K562 (cell line): ENCODE data around the gene ARHGEF7. TPM values are rescaled to one million over a fixed set of nuclear protein-coding genes. Genes with fewer than 3 reads are reported as not detected.

ENCODE experiments used
- ATAC-seq: fragments of 200-7000 bp; cut with Tn5 transposase; 3 replicates; pipeline ENCODE4 v1.9.1; 2020; ENCODE audit warnings: moderate library complexity
- BruUV-seq: library from RNA; stranded (reverse); fragments of 400-500 nt; replicated peaks from 2 replicates; lab custom pipeline; 2021; lab: Mats Ljungman, UMichigan
- CTCF ChIA-PET: fragments of 300-600 bp; formaldehyde crosslinking; extraction: SDS; loops from one replicate; lab custom pipeline; 2021; ENCODE audit warnings: low intra/inter-chr PET ratio; lab: Yijun Ruan, JAX
- POLR2A ChIA-PET: fragments of 300-600, 350-650 bp; sonication (Branson Sonifier 250); formaldehyde crosslinking; extraction: SDS; loops from one replicate; lab custom pipeline; 2021; ENCODE audit warnings: antibody characterized with exemption, inconsistent platforms; lab: Yijun Ruan, JAX
- DNase-seq, 4 experiments: peaks; one replicate each; pipeline versions ENCODE4 v3.0.0 to v3.0.0-alpha.2; 2011 to 2018; ENCODE audit warnings: low spot score in 3 of 4, mixed read lengths in 3 of 4; ENCODE audit errors: extremely low read depth in 1 of 4
- FAIRE-seq: peaks from 2 replicates; lab custom pipeline; 2011; peaks lifted over from hg19 to GRCh38; lab: Jason Lieb, UNC
- H2AFZ ChIP-seq: 2 replicates; pipeline ENCODE4 v1.6.0; 2011; ENCODE audit warnings: low read depth, low read length, control low read depth, inconsistent platforms
- H3K27ac ChIP-seq: fragments of 200-600 bp; 3 replicates; pipeline ENCODE4 v1.8.0; 2011; ENCODE audit warnings: low read depth, mild to moderate bottlenecking, control low read depth, inconsistent platforms, low read length, moderate library complexity, mixed read lengths; ENCODE audit errors: extremely low read depth
- H3K27me3 ChIP-seq, 2 experiments: fragments of 300-600 bp in 1 of 2; 2 replicates in 1 of 2; 3 replicates in 1 of 2; pipeline versions ENCODE4 v1.6.0 to v1.8.0; 2011; ENCODE audit warnings: inconsistent platforms in 2 of 2, low read length in 2 of 2, mild to moderate bottlenecking in 1 of 2, mixed read lengths in 1 of 2, moderate library complexity in 1 of 2; ENCODE audit not compliant: control insufficient read depth in 2 of 2, insufficient read depth in 2 of 2
- H3K36me3 ChIP-seq: fragments of 300-600 bp; 3 replicates; pipeline ENCODE4 v1.8.0; 2011; ENCODE audit warnings: mild to moderate bottlenecking, low read length, inconsistent platforms; ENCODE audit not compliant: control insufficient read depth, insufficient read depth
- H3K4me1 ChIP-seq, 2 experiments: fragments of 200-600 bp in 1 of 2; replicated peaks in 1 of 2; 2 replicates in 1 of 2; 3 replicates in 1 of 2; pipeline versions ENCODE4 v1.5.1 to v1.8.0; 2011; ENCODE audit warnings: inconsistent platforms in 2 of 2, low read length in 2 of 2, mild to moderate bottlenecking in 1 of 2, mixed read lengths in 1 of 2, moderate library complexity in 1 of 2; ENCODE audit not compliant: control insufficient read depth in 2 of 2, insufficient read depth in 2 of 2
- H3K4me2 ChIP-seq: 2 replicates; pipeline ENCODE4 v1.6.1; 2011; ENCODE audit warnings: low read length, control low read depth, inconsistent platforms, mixed read lengths; ENCODE audit not compliant: insufficient read depth
- H3K4me3 ChIP-seq: fragments of 200-600 bp; sonication (generic), shearing (Covaris generic); 2 replicates; pipeline ENCODE4 v1.5.1; 2016; ENCODE audit warnings: control low read depth, inconsistent platforms
- H3K79me2 ChIP-seq: fragments of 200-600 bp; 3 replicates; pipeline ENCODE4 v1.8.0; 2011; ENCODE audit warnings: low read length, inconsistent platforms; ENCODE audit not compliant: control insufficient read depth, insufficient read depth
- H3K9ac ChIP-seq, 2 experiments: 2 replicates each; pipeline versions ENCODE4 v1.6.0 to v1.6.1; 2011; ENCODE audit warnings: low read depth in 2 of 2, low read length in 2 of 2, control low read depth in 1 of 2, inconsistent platforms in 1 of 2, mild to moderate bottlenecking in 1 of 2, mixed read lengths in 1 of 2; ENCODE audit not compliant: insufficient read depth in 1 of 2
- H3K9me1 ChIP-seq: one replicate; pipeline ENCODE4 v1.6.0; 2011; ENCODE audit warnings: inconsistent platforms, mild to moderate bottlenecking, low read length, moderate library complexity; ENCODE audit not compliant: control insufficient read depth, insufficient read depth
- H3K9me3 ChIP-seq: replicated peaks from 2 replicates; pipeline ENCODE4 v1.5.1; 2011; ENCODE audit warnings: low read depth, low read length, inconsistent platforms; ENCODE audit not compliant: control insufficient read depth, insufficient read depth
- H4K20me1 ChIP-seq: replicated peaks from 2 replicates; pipeline ENCODE4 v1.6.1; 2011; ENCODE audit warnings: low read length, inconsistent platforms, mixed read lengths; ENCODE audit not compliant: control insufficient read depth, insufficient read depth
- CREM ChIP-seq: IDR thresholded peaks from 2 replicates; pipeline ENCODE4 v1.6.1; 2014; ENCODE audit warnings: antibody characterized with exemption, low read depth
- ELF1 ChIP-seq: fragments of 200-800 bp; sonication (Bioruptor generic); IDR thresholded peaks from 2 replicates; pipeline ENCODE4 v1.6.1; 2016; ENCODE audit warnings: missing genetic modification characterization, missing compliant biosample characterization
- THRAP3 ChIP-seq: fragments of 450-650 bp; IDR thresholded peaks from 2 replicates; pipeline ENCODE4 v1.6.1; 2016; ENCODE audit warnings: mild to moderate bottlenecking, inconsistent platforms, borderline replicate concordance
- U2AF2 ChIP-seq: fragments of 200-400 bp; formaldehyde crosslinking; optimal IDR thresholded peaks from 2 replicates; pipeline ENCODE3; 2017; ENCODE audit warnings: low read depth, mild to moderate bottlenecking, low read length
- XRCC5 ChIP-seq: fragments of 200-400 bp; formaldehyde crosslinking; IDR thresholded peaks from 2 replicates; pipeline ENCODE4 v1.6.1; 2017; ENCODE audit warnings: low read depth, mild to moderate bottlenecking, low read length
- ZNF436 ChIP-seq: fragments of 250-450, 450-650 bp; sonication (Bioruptor Pico); formaldehyde crosslinking; IDR thresholded peaks from 2 replicates; pipeline ENCODE4 v1.7.0; 2020; ENCODE audit warnings: mild to moderate bottlenecking
- WGBS: fragments of 100-300 bp; shearing (Covaris generic); methylation state at CpG from one replicate; pipeline ENCODE4 v1.1.6; 2016; ENCODE audit warnings: low coverage, mixed read lengths; ENCODE audit not compliant: insufficient coverage; ENCODE audit errors: missing lambda C conversion rate; 5-methylcytosine and 5-hydroxymethylcytosine counted together
- in situ Hi-C: fragments of 300-500 bp; cut with MboI; formaldehyde crosslinking; loops from 4 replicates; pipeline ENCODE4 v1.15.0; 2018; ENCODE audit warnings: inconsistent platforms, mixed read lengths
- intact Hi-C: fragments of 100-400 bp; cut with micrococcal nuclease; formaldehyde crosslinking; loops from 2 replicates; pipeline ENCODE4 v1.14.2; 2022
- polyA plus RNA-seq, 8 experiments: library from polyadenylated mRNA; depleted of rRNA in 4 of 8; stranded (reverse) in 5 of 8; unstranded in 3 of 8; fragments of >200 nt; fragmentation: Nextera tagmentation in 2 of 8; fragmentation: Illumina TruSeq in 1 of 8; extraction: Ambion mirVana in 2 of 8; extraction: Trizol in 1 of 8; gene quantifications; 2 replicates each; pipeline versions ENCODE4 v1.2.1 to v1.2.3, GENCODE V29; 2011 to 2014; ENCODE audit warnings: inconsistent platforms in 1 of 8, missing spikeins in 1 of 8
- total RNA-seq, 7 experiments: library from RNA; depleted of rRNA in 6 of 7; stranded (reverse); fragments of >200 nt in 6 of 7; fragmentation: Illumina TruSeq in 2 of 7; extraction: Trizol in 2 of 7; gene quantifications; 2 replicates each; pipeline versions ENCODE4 v1.2.1 to v1.2.3, GENCODE V29; 2011 to 2021; ENCODE audit warnings: low replicate concordance in 1 of 7
- TF ChIP-seq, protein P1 (sequence below): fragments of 250-450 bp; sonication (Bioruptor Pico); IDR thresholded peaks from 2 replicates; pipeline ENCODE4 v1.6.1; 2021; ENCODE audit warnings: mild to moderate bottlenecking
- TF ChIP-seq, protein P2 (sequence below): fragments of 250-450 bp; sonication (Bioruptor Pico); IDR thresholded peaks from 2 replicates; pipeline ENCODE4 v1.5.0; 2021; ENCODE audit warnings: mild to moderate bottlenecking, moderate library complexity

ARHGEF7 gene
- total and polyA plus RNA-seq, 9 of the 15 experiments (the other 6 are each of a cell fraction or from before 2014, with no cell fraction given), result 2.1 to 26.8 (median 17.5) TPM

DNA sequence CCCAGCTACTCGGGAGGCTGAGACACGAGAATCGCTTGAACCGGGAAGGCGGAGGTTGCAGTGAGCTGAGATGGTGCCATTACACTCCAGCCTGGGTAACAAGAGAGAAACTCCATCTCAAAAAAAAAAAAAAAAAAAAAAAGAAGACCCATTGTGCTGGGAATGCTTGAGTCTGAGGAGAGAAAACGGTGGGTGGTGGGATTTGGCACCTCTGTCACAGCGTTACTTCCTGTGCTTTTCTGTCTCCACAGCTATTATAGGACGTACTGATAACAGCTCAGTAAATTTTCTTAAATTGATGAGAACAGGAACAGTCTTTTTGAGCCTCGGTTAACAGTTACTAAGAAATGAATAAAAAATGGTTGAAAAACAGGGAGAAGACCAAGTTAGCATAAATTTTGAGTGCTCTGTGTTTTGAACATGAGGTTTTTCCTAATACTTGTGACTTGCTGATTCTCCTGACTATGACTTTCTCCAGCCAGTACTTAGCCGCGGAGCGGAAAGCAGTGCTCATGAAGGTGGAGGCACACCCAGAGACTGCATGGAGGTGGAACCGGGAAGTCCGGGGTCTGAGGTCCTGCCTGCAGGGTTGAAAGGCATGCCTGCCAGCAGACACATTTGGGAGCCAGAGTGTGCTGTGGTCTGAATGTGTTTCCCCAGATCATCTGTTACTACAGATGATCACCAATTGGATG, 150.0 kb downstream of the ARHGEF7 start:
- BruUV-seq, result no TSS peak
- POLR2A ChIA-PET, result no interaction called here
- TF ChIP-seq, protein P1, sequence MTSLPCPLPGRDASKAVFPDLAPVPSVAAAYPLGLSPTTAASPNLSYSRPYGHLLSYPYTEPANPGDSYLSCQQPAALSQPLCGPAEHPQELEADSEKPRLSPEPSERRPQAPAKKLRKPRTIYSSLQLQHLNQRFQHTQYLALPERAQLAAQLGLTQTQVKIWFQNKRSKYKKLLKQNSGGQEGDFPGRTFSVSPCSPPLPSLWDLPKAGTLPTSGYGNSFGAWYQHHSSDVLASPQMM (CRISPR knock-in tag), result no peak
- TF ChIP-seq THRAP3 (no peak), CREM (no peak), ZNF436 (CRISPR knock-in tag) (no peak), U2AF2 (no peak), ELF1 (tag) (no peak), XRCC5 (no peak)
- TF ChIP-seq, protein P2, sequence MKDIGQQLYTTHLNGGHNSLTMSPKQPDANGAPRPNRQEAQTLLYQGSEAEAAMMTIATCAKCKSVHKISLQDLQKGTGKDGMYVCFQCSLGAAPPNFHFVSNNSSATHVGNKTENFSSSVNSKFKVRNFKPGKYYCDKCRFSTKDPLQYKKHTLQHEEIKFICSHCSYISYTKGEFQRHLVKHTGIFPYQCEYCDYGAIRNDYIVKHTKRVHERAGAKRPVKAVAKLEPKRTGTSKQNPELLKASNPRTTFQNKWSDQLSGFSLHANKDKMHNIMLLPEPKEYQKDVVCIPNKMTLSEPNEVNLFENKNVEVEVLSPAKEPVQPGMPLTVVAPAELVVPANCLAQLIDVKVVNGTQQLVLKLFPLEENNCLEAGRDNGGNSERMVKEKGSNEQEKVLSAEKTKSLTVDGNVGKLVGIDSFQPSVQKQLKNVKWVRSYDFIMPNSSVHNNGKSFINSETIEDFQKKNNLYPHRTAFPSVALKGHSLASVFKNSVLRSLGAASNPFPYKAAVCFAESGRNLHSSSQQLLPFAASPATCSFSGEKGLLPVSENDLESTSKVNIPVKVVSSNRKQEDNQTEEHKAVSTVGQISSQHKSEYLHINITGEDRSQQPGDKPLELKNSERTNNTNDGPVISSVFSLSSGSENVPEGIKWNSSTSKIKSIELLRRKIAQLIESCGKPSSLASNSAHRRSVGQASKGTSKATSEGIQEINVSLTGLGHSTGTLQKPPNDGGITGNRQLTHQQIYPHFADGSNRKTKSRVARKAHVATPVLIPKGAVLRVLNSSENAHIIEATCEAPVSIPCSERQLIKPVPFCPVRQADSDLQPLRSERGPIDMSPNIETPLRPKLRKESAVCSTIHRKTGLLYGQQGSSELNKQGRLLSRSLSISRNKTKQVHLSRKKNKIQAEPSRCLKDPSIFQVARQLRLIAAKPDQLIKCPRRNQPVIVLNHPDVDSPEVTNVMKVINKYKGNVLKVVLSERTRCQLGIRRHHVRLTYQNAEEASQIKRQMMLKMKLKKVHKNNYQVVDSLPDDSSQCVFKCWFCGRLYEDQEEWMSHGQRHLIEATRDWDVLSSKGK (CRISPR knock-in tag), result no peak

More for the DNA sequence above, 150.0 kb downstream of the ARHGEF7 start:
- H2AFZ ChIP-seq, result no peak overlapping the region
- H3K4me2 ChIP-seq, result no peak overlapping the region
- in situ Hi-C loops, result no loop called here
- no peak for ATAC-seq
- H3K4me1 ChIP-seq, result no peaks in the 10 kb centered on the region
- WGBS, result 93% methylated on average over 9 of the region's 14 CpGs
- H3K9ac ChIP-seq, result no peak overlapping the region
- no peaks in the 10 kb centered on the region for H3K27me3 ChIP-seq
- H3K79me2 ChIP-seq, result no peaks in the 10 kb centered on the region
- no peaks in the 10 kb centered on the region for H3K9me3 ChIP-seq
- no peak overlapping the region for H3K4me3 ChIP-seq
- no peak for FAIRE-seq
- no peak for DNase-seq
- H3K9me1 ChIP-seq, result no peaks in the 10 kb centered on the region
- CTCF ChIA-PET, result no interaction called here
- H3K27ac ChIP-seq, result no peak overlapping the region
- intact Hi-C loops, result no loop called here
- no peaks in the 10 kb centered on the region for H4K20me1 ChIP-seq
- H3K36me3 ChIP-seq, result peaks cover 18% of the 10 kb centered on the region; the same call in 2 of the 3 replicates
